ENCODE results near the gene CMC2. TPM values are rescaled to one million over a fixed set of nuclear protein-coding genes. Genes with fewer than 3 reads are reported as not detected.
A peak's percentile ranks its signal among the peaks of the same experiment; 100 is the strongest.

The CMC2 gene
- 10 to 100 TPM; 14.0 to 54.5 (median 34.3) TPM for total RNA-seq

- Histone ChIP-seq H3K4me1 (peaks cover 0 to 16% (median 3%) of the 10 kb centered on the region in 4 donors), H3K27me3 (no peaks in the 10 kb centered on the region), H3K27ac (peak within 1 kb of the TSS; percentile 94 to 99 (median 98)), H3K4me3 (peak within 1 kb of the TSS; percentile 67 to 96 (median 92)), H3K9me3 (no peaks in the 10 kb centered on the region), H3K36me3 (no peaks in the 10 kb centered on the region)
- peak; percentile 78 to 87 for TF ChIP-seq POLR2A (IDR thresholded peaks at IDR 0.05)
- peak in 3 of 6 experiments; percentile 11 to 26 (median 14) for TF ChIP-seq CTCF (IDR thresholded peaks at IDR 0.05)
- peak; percentile 99 for DNase-seq
Observed at GRCh38 chr16:81006813-81007695, at the start of gene CMC2, which contains the start of gene CENPN. CMC2 (minus strand) TSS chr16:81006885; CDS start chr16:80997394, 9,491 bp downstream. CENPN (plus strand) TSS chr16:81007214; CDS start chr16:81011940, 4,726 bp downstream.

- Histone ChIP-seq H3K9me3 (no peaks in the 10 kb centered on the region), H3K4me1 (no peaks in the 10 kb centered on the region), H3K27me3 (no peaks in the 10 kb centered on the region), H3K27ac (no peak overlapping the region), H3K4me3 (no peak overlapping the region), H3K36me3 (no peaks in the 10 kb centered on the region)
- DNase-seq, result no peak
- TF ChIP-seq CTCF (IDR thresholded peaks at IDR 0.05) (no peak), POLR2A (IDR thresholded peaks at IDR 0.05) (no peak)
Observed at GRCh38 chr16:81053761-81054160, 47.1 kb upstream of the CMC2 start.

- peaks cover 0 to 63% (median 0%) of the 10 kb centered on the region in 3 donors for H3K36me3 ChIP-seq
- no peaks in the 10 kb centered on the region for H3K9me3 ChIP-seq
- H3K4me3 ChIP-seq, result no peak overlapping the region
- no peak for DNase-seq
- TF ChIP-seq POLR2A (IDR thresholded peaks at IDR 0.05) (no peak), CTCF (IDR thresholded peaks at IDR 0.05) (no peak)
- H3K27ac ChIP-seq, result no peak overlapping the region
- peaks cover 0 to 10% (median 0%) of the 10 kb centered on the region in 4 donors for H3K4me1 ChIP-seq
- H3K27me3 ChIP-seq, result no peaks in the 10 kb centered on the region
Observed at GRCh38 chr16:81042821-81043220, 36.1 kb upstream of the CMC2 start.

- no peak for DNase-seq
- peaks cover 0 to 63% (median 0%) of the 10 kb centered on the region in 3 donors for H3K36me3 ChIP-seq
Observed at GRCh38 chr16:81041696-81042095, 35.0 kb upstream of the CMC2 start.

GRCh38 chr16:81040842-81041241 is 34.2 kb upstream of the CMC2 start:
- Histone ChIP-seq H3K4me3 (no peak overlapping the region), H3K27ac (no peak overlapping the region), H3K27me3 (no peaks in the 10 kb centered on the region), H3K4me1 (peaks cover 0 to 24% (median 0%) of the 10 kb centered on the region in 4 donors), H3K36me3 (peaks cover 0 to 61% (median 0%) of the 10 kb centered on the region in 3 donors), H3K9me3 (no peaks in the 10 kb centered on the region)
- TF ChIP-seq POLR2A (IDR thresholded peaks at IDR 0.05) (no peak), CTCF (IDR thresholded peaks at IDR 0.05) (no peak)
- no peak for DNase-seq

More at GRCh38 chr16:81041696-81042095, 35.0 kb upstream of the CMC2 start:
- Histone ChIP-seq H3K9me3 (no peaks in the 10 kb centered on the region), H3K27ac (no peak overlapping the region), H3K27me3 (no peaks in the 10 kb centered on the region), H3K4me3 (no peak overlapping the region), H3K4me1 (peaks cover 0 to 21% (median 0%) of the 10 kb centered on the region in 4 donors)
- TF ChIP-seq POLR2A (IDR thresholded peaks at IDR 0.05) (no peak), CTCF (IDR thresholded peaks at IDR 0.05) (no peak)

Measured in Peyer's patch (tissue), 4 donors.